GM21515 (cell line): ENCODE data around the gene MAP4K2.

ENCODE experiments used
- ATAC-seq: cut with Tn5 transposase; IDR thresholded peaks from one replicate; pipeline ENCODE4 v1.9.1; 2021; ENCODE audit not compliant: unreplicated experiment

MAP4K2 gene

DNA sequence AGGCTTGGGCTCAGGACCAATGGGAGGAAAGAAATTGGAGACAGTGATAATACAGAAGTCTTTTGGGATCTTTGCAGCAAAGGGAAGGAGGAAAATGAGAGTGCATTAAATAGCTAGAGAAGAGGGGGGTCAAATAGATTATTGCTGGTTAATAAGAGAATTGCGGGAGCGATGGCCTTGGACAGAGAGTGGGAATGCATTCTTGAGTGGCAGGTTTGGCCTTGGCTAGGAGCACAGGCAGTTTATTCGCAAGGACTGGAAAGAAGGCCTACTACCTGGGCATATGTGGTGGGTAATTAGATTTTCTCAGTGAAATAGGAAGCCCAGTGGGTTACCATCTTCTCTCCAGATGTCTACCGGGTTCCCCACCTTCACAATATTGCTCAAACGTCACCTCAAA is 10.8 kb upstream of the MAP4K2 start:
- ATAC-seq, result no peak

- ATAC-seq, result peak; percentile 18
Observed at GRCh38 chr11:64810891-64811272, 7.9 kb upstream of the MAP4K2 start.

GRCh38 chr11:64810271-64810890 is 7.4 kb upstream of the MAP4K2 start, which contains the start of gene MEN1:
MEN1 (minus strand) TSS chr11:64810551; CDS start chr11:64810109, 442 bp downstream.
- peak; percentile 65 for ATAC-seq

- ATAC-seq, result no peak
Observed at GRCh38 chr11:64809781-64810241, 6.8 kb upstream of the MAP4K2 start.

DNA sequence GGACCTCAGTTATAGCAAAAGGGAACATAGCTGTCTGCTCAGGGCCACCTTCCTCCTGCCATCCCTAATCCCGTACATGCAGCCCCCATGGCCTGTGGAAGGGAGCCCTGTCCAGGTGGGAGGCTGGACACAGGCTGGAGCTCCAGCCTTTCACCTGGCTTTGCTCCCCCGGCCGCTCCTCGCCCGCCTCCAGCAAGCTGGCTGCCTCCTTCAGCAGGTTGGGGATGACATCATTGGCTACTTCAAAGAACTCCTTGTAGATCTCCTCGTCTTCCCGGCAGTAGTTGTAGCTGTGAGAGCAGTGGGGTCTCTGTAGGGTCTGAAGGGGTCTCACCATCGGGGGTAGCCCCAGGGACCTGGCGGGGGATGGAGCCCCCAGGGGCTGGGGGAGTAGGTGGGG is 2.5 kb upstream of the MAP4K2 start:
- ATAC-seq, result no peak

- no peak for ATAC-seq
Observed at GRCh38 chr11:64804346-64805210, 1.6 kb upstream of the MAP4K2 start.

DNA sequence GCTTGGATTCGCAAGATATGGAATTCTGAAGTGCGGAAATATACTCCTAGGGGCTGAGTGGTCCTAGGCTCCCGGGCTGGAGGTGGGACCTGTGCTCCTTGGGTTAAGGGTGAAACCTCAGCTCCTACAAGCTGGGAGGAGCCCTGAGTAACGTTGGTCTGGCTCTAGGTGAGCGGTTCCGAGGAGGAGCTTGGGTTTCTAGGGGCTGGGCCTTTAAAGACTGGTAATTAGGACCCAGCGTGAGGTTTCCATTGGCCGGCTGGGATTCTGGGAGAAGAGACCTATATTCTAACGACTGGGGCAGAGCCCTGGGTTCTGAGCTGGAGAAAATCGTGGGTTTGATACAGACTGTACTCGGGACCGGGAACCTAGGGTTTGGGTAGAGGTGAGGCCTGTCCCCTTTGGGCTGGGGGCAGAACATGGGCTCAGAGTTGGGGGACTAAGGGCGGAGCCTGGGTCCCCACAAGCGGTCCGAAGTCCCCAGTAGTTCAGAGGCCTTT is 882 bp upstream of the MAP4K2 start:
- no peak for ATAC-seq

DNA sequence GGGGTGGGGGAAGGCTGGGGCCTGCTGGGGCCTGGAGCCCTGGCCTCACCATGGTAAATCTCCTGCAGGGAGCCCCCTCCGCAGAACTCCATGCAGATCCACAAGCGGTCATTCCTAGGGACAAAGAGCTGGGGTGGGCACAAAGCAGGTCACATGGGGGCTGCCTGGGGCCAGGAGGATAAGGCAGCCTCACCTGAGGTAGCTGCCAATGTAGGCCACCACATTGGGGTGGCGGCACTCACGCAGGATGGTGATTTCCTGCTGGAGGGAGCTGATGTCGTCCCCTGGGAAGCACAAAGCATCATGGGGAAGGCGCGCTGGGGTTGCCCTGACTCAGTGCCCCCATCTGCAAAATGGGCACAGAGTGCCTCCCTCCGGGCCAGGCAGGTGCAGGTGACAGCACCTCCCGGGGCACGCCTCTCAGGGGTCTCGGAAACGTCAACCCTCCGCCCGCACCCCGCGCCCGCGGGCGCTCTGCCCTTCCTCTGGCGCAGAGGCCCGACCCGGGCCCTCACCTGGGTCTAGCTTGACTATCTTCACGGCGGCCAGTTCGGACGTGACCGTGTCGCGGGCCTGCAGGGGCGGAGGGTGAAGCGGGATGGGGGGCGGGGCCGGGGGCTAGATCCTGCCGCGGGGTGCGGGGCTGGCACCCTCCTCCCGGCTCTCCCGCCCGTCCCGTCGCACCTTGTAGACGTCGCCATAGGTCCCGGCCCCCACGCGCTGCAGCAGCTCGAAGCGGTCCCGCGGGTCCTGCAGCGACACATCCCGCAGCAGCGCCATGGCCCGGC is 450 bp downstream of the MAP4K2 start:
- peak; percentile 20 for ATAC-seq

GRCh38 chr11:64801561-64802369 is 1.2 kb downstream of the MAP4K2 start:
- no peak for ATAC-seq

- no peak for ATAC-seq
Observed at GRCh38 chr11:64801158-64801464, 1.9 kb downstream of the MAP4K2 start.

DNA sequence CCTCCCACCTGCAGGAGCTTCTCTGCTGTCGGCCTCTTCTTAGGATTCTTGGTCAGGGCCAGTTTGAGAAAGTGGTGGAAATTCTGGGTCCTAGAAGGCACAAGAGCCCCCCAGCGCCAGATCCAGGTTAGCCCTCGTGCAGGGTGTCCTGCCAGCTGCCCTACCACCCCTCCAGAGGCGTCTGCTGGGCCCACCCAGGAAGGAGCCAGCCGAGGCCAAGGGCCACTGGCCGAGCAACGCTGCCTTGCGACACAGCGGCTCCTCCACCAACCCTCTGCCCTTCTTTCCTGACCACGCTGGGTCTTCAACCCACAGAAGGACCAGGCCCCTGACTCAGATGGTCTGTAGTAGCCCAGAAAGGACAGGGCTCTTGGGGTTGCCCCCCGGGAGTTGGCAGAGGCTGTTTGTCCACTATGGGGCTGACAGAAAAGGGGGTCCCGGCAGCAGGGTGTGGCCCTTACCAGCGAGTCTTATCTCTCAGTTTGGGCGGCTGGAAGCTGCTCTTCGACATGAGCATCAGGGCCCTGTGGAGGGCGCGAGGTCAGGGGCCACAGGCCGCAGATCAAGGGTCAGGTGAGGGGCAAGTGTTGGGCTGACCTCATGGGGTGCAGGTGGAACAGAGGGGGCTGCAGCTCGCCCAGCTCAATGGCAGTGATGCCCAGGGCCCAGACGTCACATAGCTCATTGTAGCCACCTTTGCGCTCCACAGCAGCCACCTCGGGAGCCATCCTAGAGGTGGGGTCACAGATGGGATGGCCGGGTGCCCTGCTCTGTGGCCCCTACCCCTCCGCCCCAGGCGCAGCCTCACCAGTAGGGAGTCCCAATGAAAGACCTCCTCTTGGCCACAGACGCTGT is 2.5 kb downstream of the MAP4K2 start:
- ATAC-seq, result no peak

DNA sequence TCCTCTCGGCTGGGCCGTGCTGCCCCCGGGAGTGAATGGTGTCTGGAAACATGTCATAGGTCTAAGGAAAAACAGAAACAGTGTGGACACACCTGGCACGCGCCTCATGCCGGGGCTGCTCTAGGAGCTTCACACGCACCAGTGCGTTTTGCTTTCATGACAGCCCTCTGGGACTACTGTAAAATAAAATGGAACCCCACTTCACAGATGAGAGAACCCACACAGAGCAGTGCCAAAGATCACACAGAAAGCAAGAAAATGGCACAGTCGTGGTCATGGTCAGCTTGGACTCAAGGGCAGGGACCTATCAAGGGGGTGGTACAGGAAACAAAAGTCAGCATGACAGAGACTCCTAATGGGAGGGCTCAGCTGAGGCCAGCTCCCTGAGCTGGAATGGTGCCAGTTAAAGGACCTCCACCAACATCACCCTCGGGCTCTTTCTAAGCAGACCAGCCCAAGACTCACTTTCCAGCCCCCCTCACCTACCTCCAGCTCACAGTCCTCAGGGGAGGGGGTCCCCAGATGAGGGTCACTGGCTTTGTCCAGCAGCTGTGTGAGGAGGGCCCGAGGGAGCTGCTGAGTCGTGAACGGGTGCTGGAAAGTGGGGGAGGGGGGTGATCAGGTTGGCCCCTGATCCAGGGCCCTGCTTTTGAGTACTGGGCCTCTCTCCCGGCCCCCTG is 3.3 kb downstream of the MAP4K2 start:
- ATAC-seq, result no peak

- no peak for ATAC-seq
Observed at GRCh38 chr11:64799256-64799622, 3.8 kb downstream of the MAP4K2 start.

DNA sequence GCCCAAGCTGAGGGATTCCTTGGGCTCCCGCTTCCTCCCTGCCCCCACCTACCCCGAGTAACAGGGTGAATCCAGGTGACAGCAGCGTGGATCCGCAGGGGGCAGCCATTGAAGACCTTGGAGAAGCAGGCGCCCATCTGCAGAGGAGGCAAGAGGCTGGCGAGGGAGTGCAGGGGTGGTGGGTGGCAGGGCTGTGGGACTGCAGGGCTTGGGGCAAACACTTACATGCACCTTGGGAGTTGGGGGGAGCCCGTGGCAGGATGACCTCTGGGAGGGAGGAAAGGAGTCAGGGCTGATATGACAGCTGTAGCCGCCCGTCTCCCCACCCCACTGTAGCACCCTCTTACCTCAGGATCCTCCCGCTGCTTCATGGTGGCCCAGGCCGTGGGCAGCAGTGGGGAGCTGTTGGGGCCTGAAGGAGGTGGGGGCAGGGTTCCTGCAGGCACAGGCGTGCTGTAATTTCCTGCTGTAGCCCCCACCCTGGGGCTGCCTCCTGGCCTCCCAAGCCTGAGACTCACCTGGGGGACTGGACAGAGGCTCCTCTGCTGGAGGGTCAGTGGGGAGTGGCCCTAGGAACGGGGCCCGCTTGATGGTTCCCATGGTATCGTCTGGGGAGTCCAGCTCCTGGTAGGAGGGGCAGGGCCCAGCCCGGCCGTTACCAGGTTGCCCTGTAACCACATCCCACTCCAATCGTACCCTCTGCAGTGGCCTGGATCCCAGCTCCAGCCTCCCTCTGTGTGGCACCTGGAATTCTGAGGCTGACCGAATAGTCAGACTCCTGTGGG is 6.1 kb downstream of the MAP4K2 start:
- ATAC-seq, result no peak

DNA sequence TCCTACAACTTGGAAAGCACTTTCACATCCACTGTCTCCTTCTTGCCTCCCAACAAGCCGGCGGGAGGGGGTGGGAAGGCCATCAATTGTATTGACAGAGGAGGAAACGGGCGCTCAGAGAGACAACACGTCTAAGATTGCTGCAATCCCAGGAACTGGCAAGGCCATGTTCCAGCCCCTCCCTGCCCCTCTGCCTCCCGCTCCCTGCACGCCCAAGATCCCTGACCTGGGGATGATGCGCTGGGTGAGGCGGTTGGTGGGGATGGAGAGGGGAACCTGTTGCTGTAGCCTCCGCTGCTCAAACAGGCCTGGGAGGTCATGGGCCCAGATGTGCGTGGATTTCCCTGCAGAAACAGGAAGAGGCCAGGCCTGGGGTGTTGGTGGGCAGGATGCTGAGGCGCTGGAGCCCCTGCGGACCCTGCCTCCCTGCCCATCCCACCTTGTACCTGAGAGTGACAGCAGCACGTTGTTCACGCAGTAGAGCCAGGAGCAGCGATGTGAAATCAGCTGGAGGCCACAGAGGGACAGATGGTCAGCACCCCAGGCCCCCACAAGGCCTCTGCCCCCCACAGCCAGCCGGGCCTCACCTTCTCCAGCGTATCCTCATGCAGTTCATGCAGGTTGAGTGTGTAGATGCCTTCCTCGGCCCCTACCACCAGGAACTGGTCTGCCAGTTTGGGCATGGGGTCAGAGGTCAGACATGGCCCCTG is 6.8 kb downstream of the MAP4K2 start:
- ATAC-seq, result no peak

DNA sequence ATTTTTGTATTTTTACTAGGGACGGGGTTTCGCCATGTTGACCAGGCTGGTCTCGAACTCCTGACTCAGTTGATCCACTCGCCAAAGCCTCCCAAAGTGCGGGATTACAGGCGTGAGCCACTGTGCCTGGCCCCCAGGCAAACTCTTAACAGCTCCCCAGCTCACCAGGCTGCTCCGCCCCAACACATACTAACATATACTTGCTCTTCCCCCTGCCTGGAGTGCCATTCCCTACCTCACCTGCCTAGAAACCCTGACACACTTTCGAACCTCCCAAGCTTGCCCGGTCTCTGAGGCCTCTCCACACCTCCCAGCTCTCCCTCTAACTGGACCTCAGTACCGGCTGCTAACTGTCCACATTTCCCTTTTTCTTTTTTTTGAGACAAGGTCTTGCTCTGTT is 8.5 kb downstream of the MAP4K2 start:
- ATAC-seq, result no peak

- no peak for ATAC-seq
Observed at GRCh38 chr11:64793271-64794160, 9.5 kb downstream of the MAP4K2 start.
